ENCODE results near the gene AARS2. TPM values are rescaled to one million over a fixed set of nuclear protein-coding genes. Genes with fewer than 3 reads are reported as not detected.

Gene AARS2
- total and polyA plus RNA-seq, 12 donors = 4.7 to 10.9 (median 8.3) TPM

DNA sequence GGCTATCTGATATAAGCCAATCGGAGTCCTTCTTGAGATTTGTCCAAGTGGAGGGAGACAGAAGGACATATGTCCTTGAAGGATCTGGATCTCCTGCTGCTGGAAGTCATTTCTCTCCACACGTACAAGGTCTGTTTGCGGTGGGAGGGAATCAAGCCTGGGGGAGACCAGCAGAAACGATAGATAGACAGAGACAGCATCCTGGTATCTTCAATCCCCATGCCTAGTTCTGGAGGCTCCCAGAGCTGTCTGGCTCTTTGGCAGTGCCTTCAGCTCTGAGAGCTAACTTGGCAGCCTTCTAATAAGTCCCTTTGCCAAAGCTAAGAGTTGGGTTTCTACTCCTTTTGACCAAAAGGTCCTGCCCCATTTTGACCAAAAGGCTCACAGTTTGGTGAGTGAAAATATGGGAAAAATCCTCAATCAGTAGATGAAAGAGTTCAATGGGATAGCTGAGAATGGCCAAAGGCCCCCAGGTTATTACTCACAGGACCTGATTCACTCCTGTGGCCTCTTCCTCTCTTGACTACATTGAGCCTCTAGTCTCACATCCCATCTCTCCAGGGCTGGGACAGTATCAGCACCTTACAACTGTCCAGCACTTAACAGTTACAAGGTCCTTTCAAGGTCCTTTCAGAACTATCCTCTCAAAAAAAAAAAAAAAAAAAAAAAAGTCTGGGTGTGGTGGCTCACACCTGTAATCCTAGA, 20.3 kb downstream of the AARS2 start:
- intact Hi-C loops (cut with DNase I) = no loop called here
- Histone ChIP-seq H3K36me3 (no peaks in the 10 kb centered on the region), H3K27ac (no peak overlapping the region), H3K27me3 (peaks cover 0 to 99% (median 96%) of the 10 kb centered on the region in 7 donors), H3K4me3 (no peak overlapping the region), H3K4me1 (peaks cover 5 to 12% (median 10%) of the 10 kb centered on the region in 9 donors), H3K9me3 (no peaks in the 10 kb centered on the region)
- DNase-seq (no peak), ATAC-seq (no peak)
- TF ChIP-seq, protein P1, sequence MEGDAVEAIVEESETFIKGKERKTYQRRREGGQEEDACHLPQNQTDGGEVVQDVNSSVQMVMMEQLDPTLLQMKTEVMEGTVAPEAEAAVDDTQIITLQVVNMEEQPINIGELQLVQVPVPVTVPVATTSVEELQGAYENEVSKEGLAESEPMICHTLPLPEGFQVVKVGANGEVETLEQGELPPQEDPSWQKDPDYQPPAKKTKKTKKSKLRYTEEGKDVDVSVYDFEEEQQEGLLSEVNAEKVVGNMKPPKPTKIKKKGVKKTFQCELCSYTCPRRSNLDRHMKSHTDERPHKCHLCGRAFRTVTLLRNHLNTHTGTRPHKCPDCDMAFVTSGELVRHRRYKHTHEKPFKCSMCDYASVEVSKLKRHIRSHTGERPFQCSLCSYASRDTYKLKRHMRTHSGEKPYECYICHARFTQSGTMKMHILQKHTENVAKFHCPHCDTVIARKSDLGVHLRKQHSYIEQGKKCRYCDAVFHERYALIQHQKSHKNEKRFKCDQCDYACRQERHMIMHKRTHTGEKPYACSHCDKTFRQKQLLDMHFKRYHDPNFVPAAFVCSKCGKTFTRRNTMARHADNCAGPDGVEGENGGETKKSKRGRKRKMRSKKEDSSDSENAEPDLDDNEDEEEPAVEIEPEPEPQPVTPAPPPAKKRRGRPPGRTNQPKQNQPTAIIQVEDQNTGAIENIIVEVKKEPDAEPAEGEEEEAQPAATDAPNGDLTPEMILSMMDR (IDR thresholded peaks at IDR 0.05) = no peak
- 74 to 81% methylated on average over 4 of the region's 4 CpGs for WGBS, 2 donors

DNA sequence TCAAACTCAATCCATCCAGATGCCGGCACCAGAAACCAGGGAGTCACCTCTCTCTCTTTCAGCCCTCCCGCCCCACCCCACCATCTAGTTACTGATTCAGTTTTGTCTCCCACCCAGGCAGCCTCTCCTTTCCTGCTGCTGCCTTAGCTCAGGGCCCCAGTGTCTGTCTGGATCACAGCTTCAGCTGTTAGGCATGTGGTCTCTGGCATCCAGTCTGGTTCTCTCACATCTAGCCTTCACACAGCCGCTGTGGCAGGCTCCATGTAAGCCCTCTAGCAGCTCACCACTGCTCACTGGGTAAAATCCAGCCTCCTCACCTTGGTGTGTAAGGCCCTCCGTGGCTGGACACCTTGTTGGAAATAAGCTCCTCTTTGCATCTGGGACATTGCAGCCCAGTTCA, 21.3 kb downstream of the AARS2 start:
- ATAC-seq (no peak), DNase-seq (no peak)
- Histone ChIP-seq H3K27ac (no peak overlapping the region), H3K9me3 (no peaks in the 10 kb centered on the region), H3K36me3 (no peaks in the 10 kb centered on the region), H3K4me1 (peaks cover 0 to 3% (median under 1%) of the 10 kb centered on the region in 9 donors), H3K4me3 (no peak overlapping the region), H3K27me3 (peaks cover 2 to 99% (median 98%) of the 10 kb centered on the region in 7 donors)
- WGBS, 2 donors = 74 to 75% methylated on average over 4 of the region's 4 CpGs
- intact Hi-C loops (cut with DNase I) = no loop called here
- TF ChIP-seq, protein P1 (IDR thresholded peaks at IDR 0.05) = no peak

GRCh38 chr6:44289726-44290260, 23.4 kb downstream of the AARS2 start:
- intact Hi-C loops (cut with DNase I) = no loop called here
- TF ChIP-seq, protein P1 (IDR thresholded peaks at IDR 0.05) = no peak
- no peaks in the 10 kb centered on the region for H3K36me3 ChIP-seq
- H3K27me3 ChIP-seq = peaks cover 5 to 95% (median 82%) of the 10 kb centered on the region in 7 donors
- no peak overlapping the region for H3K4me3 ChIP-seq
- DNase-seq (no peak), ATAC-seq (no peak)
- H3K4me1 ChIP-seq = no peaks in the 10 kb centered on the region
- 42 to 50% methylated on average over 7 of the region's 7 CpGs for WGBS, 2 donors
- H3K9me3 ChIP-seq = no peaks in the 10 kb centered on the region
- H3K27ac ChIP-seq = no peak overlapping the region

DNA sequence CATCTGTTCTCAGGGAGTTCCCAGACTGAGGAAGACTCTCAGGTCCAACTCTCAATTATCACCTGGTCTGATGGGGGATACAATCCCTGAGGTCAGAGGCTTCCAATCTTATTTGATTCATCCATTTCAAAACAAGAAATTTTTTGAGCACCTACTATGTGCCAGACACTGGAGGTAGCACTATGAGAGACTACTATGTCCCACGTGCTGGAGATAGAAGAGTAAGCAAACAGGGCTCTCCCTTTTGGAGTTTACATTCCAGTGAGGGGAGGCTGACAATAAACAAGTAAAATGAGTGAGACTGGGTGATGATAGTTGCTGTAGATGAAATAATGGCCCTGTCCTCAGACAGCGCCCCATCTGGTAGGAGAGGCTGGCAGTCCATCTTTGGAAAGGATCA, 26.4 kb downstream of the AARS2 start:
- Histone ChIP-seq H3K27me3 (peaks cover 5 to 86% (median 58%) of the 10 kb centered on the region in 7 donors), H3K36me3 (no peaks in the 10 kb centered on the region), H3K4me1 (peaks cover 0 to 5% (median 0%) of the 10 kb centered on the region in 9 donors), H3K9me3 (no peaks in the 10 kb centered on the region), H3K4me3 (no peak overlapping the region), H3K27ac (no peak overlapping the region)
- TF ChIP-seq, protein P1 (IDR thresholded peaks at IDR 0.05) = no peak
- no peak for ATAC-seq
- DNase-seq = no peak
- WGBS, 2 donors = 48 to 53% methylated on average over 2 of the region's 2 CpGs
- intact Hi-C loops (cut with DNase I) = no loop called here

Data from heart right ventricle (tissue), 16 donors.